GM18861 (cell line): ENCODE measurements around the gene C1D.
"Not testable (repeated sequence)": the region's sequence is repeated elsewhere in the genome, so short reads cannot be mapped to it uniquely, and the experiment has no call there.

Experiments
- ATAC-seq: cut with Tn5 transposase; IDR thresholded peaks from one replicate; pipeline ENCODE4 v1.9.1; 2021; ENCODE audit not compliant: unreplicated experiment

C1D gene

DNA sequence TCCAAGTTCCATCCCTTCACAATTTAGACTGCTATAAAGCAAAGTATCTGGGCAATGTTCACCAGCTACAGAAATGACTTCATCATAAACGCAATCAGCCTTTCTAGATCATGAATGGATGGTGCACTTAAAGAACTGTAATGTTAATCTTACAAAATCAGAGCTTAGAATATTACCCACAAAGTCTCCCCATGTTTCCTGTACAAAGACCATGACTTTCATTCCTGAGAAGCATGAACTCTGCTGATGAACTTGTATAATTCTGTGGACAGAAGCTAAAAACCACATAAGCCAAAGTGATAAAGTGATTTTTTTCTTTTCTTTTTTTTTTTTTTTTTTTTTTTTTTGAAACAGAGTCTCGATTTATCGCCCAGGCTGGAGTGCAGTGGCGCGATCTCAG, 53.3 kb downstream of the C1D start:
- no peak for ATAC-seq

DNA sequence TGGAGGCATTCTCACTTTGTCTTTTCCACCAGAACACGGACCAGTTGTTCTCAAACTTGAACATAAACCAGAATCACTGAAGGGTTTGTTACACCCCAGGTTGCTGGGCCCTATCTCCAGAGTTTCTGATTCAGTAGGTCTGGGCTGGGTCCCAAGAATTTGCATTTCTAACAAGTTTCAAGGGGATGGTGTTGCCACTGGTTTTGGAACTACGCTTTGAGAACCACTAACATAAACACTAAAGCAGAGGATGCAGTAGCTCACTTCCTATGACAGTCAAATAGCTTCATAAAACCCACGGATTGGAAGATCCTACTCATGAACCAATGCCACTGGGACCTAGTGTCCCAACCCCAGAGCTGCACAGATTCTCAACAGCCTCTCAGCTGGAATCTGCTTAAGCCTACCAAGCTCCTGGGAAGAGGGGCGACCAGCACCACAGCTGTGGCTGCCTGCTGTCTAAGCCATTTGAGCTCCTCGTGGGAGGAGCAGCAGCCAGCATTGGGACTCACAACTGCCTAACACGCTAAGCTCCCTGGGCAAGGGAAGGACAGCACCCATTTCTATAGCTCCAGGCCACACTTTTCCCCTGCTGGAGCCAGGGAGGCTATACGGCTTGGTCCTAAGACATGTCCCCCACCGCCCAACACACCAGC, 62.5 kb downstream of the C1D start:
- ATAC-seq, result no peak

DNA sequence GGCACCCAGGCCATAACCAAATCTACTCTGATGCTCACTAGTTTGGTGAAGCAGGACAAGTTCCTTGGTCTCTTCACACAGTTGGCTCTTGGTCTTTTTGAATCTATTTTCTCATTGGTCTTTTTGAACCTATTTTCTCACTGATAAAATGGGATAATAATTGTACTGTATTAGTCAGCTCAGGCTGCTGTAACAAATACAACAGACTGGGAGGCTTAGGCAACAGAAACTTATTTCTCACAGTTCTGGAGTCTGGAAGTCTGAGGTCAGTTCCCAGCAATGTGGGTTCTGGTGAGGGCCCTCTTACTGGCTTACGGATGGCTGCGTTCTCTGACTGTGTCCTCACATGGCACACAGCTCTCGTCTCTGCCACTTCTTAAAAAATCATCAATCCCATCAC, 63.5 kb downstream of the C1D start:
- ATAC-seq, result no peak

DNA sequence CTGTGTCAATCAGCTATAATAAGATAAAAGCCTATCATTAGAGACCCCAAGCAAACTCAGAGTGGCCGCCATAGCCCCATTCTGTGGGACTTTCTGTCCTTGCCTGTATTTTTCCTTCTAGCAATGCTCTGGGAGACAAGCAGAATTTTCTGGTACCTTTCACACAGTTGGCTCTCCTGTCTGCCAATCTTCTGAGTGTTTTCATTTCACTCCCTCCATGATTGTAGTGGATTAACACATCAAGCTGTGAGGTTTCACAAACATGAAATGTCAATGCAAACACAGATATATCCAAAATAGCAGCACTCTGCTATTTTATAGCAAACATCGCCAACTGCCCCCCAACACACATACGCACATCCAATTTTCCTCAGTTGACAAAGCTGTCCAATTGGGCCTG, 64.9 kb downstream of the C1D start:
- no peak for ATAC-seq

DNA sequence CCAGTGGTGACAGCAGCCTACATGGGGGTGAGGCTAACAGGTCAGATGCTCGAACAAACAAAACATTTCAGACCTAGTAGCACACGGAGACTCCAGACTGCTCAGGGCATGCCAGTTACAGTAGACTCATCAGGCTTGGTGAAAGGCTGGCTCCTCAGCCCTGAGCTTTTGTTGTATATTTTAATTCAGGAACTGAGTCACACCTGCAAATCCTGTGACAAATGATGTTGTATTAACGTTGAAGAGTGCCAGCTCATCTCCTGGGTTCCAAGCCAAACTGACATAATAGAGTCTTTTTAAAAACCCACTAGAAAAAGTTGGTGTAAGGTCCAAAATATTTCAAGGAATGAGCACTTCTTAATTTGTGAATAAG, 65.3 kb downstream of the C1D start:
- ATAC-seq, result no peak

DNA sequence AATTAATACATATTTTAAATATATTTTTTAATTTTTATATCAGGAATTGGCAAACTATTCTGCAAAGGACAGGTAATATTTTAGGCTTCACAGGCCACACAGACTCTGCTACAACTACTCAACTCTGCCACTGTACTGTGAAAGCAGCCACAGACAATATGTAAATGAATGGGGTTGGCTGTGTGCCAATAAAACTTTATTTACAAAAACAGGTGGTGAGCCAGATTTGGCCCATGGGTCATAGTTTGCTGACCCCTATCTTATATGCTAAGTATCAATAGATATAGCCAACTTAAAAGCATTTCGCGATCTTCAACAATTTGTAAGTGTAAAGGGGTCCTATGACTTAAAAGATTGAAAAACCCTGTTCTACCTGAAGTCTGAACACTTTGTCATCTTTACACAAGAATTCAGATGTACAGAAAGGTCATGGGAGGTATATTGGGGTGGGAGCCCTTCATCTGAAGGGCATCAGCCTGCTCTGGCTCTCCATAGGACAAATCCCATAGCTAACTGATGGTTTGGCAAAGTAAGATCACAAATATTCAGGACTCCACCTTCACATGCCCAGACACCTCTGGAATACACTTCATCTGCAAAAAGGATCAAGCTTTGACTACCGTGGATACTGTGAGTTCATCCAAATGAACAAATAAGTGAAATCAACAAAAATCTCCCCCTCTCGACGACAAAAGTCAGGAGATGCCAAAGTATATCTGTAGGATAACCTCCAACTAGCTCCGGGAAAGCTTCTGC, 65.9 kb downstream of the C1D start:
- ATAC-seq, result no peak

DNA sequence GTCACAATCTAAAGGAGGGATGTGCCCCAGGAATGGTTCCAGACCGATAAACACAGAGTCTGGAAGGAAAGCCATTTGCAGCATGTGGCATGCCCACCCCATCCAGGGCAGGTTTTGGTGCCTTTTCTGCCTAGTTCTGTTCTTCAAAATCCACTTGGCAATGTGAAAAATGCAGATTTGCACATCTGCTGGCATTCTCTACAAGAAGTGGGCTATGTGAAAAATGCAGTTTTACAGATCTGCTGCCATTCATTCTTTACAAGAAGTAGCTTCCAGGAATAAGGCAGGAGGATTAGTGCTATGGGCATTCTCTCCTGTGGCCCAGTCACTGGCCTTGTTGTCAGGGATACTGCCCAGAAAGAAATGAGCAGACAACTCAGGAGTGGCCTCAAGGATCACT, 68.1 kb downstream of the C1D start:
- ATAC-seq, result no peak

DNA sequence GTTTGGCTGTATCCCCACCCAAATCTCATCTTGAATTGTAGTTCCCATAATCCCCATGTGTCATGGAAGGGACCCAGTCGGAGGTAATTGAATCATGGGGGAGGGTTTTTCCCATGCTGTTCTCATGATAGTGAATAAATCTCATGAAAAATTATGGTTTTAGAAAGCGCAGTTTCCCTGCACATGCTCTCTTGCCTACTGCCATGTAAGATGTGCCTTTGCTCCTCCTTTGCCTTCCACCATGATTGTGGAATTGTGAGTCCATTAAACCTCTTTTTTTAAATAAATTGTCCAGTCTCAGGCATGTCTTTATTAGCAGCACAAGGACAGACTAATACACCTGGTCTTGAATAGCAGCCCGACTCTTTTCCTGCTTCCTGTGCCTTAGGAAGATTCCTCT, 68.7 kb downstream of the C1D start:
- ATAC-seq, result not testable (repeated sequence)

DNA sequence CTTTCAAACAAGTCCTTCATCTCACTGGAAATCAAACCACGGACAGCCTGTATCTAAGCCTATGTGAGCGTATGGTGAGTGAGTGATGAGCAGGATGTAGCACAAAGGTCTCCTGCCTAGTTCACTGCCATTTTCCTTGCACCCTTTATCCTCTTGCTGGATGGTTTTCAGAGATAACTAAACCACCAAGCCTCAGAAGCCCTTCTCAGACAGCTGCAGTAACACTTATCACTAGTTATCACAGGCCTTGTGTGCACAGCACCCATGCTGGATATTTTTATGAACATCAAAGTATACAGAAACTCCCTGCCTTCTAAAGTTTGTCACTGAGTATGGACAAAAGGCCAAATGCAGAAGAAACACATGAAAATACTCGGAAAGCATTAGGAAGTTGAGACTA, 69.5 kb downstream of the C1D start:
- no peak for ATAC-seq

DNA sequence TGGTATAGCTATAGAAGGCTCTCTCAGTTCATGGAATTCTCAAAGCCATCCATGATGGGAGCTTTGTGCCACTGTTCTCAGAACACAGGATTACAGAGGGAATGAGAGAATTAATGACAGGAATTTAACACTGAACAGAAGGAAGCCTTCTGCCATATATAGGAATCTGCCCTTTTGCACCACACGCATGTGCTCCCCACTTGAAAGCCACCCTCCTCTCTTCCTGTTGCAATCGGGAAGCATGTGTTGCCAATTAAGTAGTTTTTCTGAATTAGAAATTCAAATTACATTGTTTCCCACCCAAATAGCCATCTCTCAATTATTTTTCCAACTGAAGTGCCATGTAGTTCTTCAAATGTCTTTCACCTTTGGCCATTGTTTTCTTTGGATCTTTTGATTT, 71.3 kb downstream of the C1D start:
- no peak for ATAC-seq
